Midbrain (tissue), 1 donor: Measurements from ENCODE around the gene DNMT1.
"Not testable (repeated sequence)": the region's sequence is repeated elsewhere in the genome, so short reads cannot be mapped to it uniquely, and the experiment has no call there.

Source experiments
- DNase-seq: peaks from one replicate; lab custom pipeline; 2025; lab: John Stamatoyannopoulos, UW

DNMT1 gene

DNA sequence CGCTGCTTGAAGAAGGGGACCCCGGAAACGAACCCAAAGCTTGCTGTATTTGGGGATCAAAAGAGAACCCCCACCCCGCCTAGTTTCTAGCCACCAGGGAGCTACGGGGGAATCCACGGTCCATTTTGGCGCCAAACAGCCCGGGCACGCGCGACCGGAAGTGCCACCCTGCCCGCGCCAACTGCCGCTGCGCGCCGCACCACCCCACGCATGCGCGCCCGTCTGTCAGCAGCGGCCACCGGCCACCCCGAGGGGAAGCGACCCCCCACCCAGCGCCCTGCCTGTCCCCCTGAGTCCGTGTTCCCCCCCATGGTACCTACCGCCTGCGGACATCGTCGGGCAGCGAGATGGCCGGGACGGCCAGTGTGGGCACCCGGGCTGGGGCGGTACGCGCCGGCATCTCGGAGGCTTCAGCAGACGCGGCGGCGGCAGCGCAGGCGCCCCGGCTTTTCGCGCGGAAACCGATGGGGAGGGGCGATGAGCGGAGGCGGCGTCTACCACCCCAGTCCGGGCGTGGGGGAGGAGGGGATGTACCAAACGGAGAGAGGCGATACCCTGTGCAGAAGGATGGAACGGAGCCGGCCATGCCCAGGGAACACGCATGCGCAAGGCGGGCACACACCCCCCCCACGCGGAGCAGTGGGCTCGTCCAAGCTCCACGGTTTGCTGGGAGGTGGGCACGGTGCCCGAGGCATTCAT is at the start of gene DNMT1:
Gene DNMT1 (minus strand): TSS at position 454 of the 699 bp plus-strand sequence. CDS start 54 bp downstream, at position 400.
- DNase-seq = peak; percentile 96

DNA sequence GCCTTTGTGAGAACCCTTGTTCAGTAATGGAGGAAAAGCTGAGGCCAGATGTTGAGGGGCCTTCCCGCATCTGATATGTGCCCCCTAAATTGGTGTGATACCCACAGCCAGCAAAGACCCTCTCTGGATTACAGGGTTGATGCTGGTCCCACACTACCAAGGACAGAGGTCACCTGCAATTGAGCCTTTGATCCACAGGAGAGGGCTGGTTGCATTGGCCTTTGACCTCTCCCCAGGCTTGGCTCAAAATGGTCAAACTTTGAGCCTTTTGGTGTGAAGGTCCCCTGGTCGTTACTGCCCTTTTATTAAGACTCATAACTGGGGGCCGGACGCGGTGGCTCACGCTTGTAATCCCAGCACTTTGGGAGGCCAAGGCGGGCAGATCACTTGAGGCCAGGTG is 48.9 kb upstream of the DNMT1 start:
- no peak for DNase-seq

DNA sequence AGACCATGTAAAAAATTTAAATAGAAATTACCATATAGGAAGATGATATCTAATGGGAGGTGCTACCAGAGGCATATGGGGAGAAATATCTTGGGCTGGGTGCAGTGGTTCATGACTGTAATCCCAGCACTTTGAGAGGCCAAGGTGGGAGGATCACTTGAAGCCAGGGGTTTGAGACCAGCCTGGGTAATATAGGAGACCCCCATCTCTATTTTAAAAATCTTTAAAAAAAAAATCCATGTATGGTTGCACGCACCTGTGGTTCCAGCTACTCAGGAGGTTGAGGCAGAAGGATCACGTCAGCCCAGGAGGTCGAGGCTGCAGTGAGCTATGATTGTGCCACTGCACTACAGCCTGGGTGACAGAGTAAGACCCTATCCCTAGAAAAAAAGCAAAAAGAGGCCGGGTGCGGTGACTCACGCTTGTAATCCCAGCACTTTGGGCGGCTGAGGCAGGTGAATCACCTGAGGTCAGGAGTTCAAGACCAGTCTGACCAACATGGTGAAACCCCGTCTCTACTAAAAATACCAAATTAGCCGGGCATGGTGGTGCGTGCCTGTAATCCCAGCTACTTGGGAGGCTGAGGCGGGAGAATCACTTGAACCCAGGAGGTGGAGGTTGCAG is 47.2 kb upstream of the DNMT1 start:
- DNase-seq = not testable (repeated sequence)

DNA sequence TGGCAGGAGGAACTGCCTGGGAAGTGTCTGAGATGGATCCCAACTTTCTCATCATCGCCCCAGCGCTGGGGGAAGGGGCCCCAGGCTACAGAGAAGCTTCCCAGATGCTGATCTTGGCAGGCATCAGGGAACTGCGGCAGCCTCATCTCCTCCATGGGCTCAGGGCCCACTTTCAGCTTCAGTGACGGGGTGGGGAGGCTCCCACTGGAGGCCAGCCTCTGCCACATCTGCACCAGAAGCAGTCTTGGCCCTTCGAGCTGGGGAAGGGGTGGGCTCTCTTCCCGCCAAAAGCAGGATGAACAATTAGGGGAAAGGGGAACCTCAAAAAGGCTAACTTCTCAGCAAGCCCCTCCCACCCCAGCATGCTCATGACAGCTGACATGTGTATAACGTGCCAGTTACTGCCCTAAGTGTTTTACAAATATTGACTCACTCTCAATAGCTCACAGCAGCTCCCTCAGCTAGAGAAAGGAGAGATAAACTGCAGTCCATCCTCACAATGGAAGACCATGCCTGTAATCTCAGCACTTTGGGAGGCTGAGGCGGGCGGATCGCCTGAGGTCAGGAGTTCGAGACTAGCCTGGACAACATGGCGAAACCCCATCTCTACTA is 43.5 kb upstream of the DNMT1 start:
- DNase-seq = no peak

DNA sequence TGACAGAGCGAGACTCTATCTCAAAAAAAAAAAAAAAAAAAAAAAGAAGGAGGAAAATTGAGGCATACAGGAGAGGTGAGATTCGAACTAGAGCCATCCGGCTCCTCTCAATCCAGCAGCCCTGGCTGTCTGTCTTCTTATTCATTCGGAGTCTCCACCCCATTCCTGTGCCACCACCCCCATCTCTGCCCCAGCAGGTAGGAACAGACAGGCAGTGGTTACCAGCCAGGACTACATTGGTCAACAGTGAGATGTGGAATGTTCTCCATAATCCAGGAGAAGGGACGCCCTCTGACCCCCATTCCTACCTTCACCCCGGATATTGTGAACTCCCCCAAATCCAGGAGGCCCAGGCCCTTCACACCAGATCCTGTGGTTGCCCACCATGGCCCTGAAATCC is 42.9 kb upstream of the DNMT1 start:
- DNase-seq = no peak

DNA sequence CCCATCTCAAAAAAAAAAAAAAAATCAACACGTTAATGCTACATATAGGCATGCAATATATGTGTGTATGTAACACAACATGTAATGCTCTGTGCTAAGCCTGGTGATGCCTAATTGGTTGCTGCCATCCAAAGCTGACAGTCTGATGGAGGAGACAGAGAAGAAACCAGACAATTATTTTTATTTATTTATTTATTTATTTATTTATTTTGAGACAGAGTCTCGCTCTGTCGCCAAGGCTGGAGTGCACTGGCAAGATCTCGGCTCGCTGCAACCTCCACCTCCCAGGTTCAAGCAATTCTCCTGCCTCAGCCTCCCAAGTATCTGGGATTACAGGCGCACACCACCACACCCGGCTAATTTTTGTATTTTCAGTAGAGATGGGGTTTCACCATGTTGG is 40.7 kb upstream of the DNMT1 start:
- DNase-seq = not testable (repeated sequence)

DNA sequence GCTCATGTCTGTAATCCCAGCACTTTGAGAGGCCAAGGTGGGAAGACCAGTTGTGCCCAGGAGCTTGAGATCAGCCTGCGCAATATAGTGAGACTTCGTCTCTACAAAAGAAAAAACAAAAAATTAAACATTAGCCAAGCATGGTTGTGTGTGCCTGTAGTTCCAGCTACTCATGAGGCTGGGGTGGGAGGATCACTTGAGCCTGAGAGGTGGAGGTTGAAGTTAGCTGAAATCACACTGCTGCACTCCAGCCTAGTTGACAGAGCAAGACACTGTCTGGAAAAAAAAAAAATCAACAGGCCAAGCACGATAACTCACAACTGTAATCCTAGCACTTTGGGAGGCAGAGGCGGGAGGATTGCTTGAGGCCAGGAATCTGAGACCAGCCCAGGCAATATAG is 40.2 kb upstream of the DNMT1 start:
- DNase-seq = no peak

DNA sequence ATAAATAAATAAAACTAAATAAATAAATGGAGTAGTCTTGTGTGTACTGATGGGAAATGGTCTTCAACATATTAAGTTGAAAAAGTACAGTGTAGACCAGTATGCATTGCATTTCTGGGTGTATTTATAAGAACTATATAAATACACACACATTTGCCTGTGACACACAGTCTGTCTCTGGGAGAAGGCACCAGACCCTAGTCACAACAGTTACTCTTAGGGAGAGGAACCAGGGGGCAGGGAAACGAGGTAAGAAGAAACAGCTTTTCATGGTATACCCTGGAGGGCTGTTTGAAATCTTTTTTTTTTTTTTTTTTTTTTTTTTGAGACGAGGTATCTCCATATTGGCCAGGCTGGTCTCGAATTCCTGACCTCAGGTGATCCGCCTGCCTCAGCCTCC is 39.2 kb upstream of the DNMT1 start:
- DNase-seq = no peak

DNA sequence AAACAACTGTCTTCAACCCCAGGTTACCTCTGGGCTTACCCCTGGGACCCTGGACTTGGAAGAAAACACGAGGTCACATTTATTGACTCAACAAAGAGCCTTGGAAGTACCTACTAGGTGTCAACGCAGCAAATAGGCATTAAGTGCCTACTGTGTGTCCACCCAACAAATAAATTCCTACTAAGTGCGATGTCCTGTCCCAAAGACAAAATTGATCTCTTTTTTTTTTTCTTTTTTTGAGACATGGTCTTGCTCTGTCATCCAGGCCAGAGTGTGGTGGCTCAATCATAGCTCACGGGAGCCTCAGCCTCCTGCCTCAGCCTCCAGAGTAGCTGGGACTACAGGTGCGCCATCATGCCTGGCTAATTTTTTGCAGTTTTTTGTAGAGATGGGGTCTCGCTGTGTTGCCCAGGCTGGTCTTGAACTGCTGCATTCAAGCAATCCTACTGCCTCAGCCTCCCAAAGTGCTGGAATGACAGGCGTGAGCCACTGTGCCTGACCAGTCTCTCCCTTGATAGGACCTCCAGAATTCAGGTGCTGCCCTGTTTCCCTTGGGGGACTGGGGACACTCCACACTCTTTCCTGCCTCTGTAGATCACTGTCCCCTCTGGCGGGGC is 37.0 kb upstream of the DNMT1 start:
- no peak for DNase-seq

DNA sequence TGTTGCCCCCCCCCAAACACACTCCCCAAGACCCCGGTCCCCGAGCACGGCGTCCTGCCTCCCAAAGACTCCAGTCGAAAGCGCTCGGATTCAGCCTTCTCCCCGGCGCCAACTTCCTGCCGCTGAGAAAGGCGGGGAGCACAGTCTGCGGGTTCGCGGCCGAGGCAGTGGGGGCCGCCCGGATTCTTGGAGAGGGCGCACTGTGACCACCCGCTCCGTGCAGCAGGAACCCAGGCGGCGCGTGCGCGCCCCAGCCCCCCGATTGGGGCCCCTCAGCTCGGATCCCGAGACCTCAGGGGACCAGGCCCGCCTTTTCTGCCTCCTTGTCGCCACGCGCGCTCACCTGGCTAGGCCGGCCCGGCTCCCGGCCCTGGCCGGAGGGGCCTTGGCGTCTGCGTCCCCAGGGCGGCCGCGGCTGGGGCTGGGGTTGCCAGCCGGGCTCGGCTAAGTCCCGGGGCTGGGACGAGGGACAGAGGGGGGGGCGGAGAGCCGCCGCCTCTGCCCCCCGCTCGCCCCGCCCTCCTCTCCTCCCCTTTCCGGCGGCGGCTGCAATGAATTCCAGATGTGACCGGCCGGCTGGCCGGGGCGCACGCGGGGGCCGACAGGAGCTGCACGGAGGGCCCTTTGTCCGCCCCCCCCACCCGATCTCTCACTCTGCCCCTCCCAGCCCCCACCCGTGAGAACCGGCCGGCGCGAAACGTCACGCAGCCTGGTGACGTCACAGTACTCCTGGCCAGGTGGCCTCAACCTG is 36.3 kb upstream of the DNMT1 start, which contains the start of gene S1PR2:
Gene S1PR2 (minus strand): TSS at position 471 of the 751 bp plus-strand sequence. CDS start 6,426 bp downstream, outside the sequence.
- no peak for DNase-seq

DNA sequence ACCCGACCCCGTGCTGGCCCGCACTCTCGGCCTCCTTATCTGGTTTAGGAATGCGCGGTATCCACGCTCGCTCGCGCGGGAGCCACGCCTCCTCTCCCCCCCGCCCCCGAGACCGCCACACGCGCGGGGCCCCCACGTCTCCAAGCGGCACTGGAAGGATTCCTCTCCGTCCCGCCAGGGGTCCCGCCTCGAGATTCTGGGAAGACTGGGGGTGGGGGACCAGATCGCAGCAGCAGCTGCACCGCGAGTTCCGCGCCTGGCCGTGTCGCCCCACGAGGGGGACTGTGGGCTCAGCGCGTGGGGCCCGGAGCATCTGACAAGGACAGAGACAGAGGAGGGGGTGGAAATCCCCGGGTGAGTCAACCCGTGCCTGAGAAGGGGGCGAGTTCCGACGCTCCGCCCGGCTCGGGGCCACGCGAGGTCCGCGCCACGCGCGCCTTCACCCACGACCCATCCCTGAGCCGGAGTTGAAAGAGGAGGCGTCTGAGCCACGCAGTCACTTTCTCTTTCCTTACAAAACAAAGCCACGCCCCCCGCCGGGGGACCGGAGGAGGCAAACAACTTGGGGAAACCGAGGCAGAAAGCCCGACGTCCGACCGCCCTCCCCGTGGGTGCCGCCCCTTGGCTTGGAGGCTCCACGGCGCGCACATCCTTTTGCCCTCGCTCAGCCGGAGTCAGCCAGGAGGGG is 35.6 kb upstream of the DNMT1 start:
- no peak for DNase-seq

DNA sequence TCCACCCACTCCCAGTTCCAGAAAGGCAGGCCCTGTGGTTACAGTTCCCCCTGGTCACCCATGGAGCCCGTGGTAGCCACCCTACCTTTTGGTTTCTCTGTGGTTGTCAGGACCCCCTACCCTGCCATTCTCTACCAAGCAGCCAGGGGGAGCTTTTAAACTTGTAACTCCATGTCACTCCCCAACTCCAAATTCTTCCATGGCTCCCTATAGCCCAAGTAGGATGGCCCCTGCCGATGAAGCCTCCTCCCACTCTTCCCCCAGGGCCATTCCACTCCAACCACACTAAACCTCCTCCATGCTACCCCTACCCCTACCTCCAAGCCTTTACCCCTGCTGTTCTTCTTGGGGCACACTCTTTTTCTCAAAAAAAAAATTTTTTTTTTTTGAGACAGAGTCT is 34.2 kb upstream of the DNMT1 start:
- DNase-seq = no peak

DNA sequence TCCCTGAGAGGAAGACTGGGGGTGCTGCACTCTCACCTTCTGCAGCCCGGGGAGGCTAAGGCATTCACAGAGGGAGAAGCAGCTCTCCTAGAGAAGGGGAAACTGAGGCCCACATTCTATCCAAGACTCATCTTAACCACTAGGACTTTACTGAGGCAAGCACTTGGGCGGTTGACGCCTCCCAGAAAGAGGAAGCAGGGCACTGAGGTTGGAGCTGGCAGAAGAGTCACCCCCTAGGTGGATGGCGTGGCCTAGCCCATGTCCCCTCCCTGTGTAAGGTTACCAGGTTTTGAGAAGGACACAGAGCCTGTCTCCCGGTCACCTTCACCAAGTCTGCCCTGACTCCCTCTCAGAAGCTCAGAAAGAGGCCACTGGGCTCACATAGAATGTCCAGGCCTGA is 33.6 kb upstream of the DNMT1 start:
- no peak for DNase-seq

DNA sequence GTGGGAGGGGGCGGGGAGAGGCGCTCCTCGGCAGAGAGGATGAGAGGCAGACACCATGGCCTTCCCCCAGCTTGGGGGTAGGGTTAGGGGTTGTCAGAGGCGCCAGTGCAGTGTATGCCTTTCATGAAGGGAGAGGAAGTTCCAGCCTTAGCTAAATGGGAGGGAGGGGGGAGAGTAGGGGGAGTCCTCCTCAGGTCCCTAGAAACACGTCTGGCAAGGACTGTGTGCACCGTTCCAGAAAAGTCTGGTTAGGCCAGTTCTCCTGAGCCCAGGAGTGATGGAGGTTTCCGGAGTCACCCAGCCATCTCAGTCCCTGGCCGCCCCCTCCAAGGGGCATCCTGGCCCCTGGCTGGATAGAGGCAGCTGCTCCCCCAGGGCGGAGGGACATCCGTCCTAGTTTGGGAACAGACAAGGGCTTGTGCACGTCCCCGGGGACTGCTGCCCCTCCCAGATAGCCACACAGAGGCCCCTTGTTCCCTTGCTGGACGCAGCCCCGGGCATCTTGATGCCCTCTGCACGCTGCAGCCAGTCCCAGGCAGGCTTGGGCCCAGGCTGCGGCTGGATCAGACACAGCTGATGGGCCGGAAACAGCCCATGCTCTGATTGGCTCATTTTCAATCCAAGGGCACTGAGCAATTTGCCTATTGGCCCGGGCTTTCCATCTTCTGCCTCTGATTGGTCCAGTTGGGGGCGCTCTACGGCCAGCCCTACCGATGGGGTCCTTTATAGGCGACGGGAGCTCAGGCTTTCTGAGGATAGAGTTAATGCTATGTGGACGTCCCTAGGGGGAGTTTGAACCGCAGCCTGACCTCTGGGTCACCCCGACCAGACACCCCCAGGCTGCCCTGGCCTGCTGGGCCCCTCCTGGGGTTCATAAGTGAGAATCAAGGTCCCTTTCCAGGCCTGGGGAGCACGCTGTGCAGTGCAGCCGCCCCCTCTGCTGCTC is 32.5 kb upstream of the DNMT1 start:
- DNase-seq = peak; percentile 92

DNA sequence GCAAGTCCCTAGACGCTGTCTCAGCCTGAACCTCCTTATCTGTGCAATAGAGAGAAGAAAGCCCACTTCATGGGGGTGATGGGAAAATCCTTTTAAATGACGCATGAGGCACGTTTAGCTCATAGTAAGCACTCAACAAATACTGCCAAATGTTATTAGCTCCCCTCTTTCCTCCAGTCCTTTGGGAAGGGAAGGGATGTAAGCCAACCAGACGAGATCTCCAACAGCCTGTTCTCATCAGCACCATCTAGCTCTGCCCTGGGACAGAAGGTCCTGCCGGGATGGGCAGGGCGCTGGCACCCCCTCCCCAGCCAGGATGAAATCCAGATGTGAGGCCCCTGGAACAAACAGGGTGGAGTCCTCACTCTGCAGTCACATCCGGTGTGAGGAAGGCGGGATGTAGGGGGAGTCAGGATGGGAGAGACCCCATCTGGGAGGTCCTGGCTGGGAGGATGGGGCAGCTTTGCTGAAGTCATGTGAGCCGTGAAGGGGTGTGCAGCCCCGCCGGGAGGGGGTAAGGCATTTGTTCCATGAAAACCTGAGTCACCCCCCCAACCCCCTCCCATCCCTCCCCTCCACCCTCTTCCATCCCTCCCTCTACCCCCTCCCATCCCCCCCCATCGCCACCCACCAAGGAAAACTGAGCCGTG is 31.7 kb upstream of the DNMT1 start:
- DNase-seq = no peak

DNA sequence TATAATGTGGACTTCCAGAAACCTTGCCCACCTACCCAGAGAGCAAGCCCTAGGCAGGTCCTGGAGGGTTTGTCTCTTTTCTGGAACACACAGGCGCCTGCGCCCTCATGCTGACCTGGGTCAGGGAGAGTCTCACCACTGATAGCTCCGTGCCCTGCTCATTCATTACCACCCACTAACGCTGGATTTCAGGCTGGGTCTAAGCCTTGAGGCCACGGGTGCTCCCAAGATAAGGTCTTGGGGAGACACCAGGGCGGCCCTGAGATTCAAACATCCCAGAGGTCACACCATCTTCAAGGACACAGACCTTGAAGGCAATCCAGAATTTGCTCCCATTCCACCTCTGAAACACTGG is 31.2 kb upstream of the DNMT1 start:
- DNase-seq = no peak

DNA sequence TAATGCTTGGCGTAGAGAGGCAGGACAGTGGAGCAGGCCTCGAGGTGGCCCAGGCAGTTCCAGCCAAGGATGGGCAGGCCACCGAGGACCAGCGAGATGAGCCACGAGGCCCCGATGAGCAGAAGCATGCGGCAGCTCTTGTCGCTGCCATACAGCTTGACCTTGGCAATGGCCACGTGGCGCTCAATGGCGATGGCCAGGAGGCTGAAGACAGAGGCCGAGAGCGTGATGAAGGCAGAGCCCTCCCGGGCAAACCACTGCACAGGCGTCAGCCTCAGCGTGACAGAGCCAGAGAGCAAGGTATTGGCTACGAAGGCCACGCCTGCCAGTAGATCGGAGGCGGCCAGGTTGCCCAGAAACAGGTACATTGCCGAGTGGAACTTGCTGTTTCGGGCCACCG is 29.6 kb upstream of the DNMT1 start:
- no peak for DNase-seq

DNA sequence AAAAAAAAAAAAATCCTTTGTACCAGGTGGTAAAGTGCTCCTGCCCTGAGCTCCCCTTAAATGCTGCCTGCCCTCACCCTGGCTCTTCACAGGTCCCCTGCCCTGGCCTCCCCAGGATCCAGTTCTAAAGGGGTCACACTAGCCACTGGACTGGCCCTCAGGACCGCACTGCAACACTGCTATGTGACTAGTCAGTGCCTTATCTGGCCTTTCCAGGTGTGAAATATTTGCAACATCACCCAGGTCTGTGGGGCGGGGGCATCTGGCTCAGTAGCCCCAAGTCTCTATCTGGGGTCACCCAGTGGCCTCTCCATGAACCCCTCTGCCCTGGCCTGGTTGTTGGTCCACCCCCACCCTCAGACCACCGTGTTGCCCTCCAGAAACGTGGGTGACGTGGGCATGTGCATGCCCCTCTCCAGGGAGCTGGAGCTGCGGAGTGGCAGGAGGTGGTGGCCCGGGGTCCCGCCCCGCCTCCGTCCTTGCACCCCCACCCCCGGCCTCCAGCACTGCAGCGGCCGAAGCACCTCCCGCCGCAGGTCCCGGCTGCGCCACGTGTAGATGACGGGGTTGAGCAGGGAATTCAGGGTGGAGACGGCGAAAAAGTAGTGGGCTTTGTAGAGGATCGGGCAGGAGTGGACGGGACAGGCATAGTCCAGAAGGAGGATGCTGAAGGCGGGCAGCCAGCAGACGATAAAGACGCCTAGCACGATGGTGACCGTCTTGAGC is 28.9 kb upstream of the DNMT1 start:
- DNase-seq = no peak

DNA sequence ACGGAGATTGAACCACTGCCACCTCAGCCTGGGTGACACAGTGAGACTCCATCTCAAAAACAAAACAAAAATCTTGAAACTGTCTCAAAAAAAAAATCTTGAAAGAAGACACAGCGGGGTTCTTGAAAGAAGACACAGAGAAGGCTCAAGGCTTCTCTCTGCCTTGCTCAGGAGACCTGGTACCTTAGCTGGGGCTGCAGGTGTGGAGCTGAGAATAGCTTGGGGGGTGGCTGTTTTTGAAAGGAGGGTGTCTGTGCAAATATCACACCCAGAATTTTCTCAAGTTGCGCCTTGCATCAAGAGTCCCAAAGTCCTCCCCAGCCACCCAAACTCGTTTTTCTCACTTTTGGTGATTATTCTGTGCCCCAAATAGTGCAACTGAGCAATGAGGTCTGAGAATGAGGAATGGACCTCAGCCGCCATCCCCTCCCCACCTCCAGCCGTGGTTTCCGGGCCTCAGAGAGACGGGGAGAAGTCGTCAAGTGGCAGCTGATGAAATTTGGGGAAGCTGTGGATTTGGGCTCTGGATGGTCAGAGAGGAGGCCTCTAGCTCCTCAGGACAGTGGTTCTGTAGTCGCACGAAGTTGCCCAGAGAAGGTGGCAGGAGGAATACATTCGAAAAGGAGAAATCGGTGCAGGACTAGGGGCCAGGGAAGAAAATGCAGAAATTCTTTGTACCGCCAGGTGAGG is 27.6 kb upstream of the DNMT1 start:
- DNase-seq = no peak
